SH-SY5Y (cell line): Measurements from ENCODE around the gene RBM19.

Experiments used
- GATA2 ChIP-seq: IDR thresholded peaks from 2 replicates; pipeline ENCODE4 v1.6.1; 2011; ENCODE audit warnings: mild to moderate bottlenecking, low read depth, low read length
- GATA3 ChIP-seq: IDR thresholded peaks from 2 replicates; pipeline ENCODE4 v1.6.1; 2011; ENCODE audit warnings: low read depth, mild to moderate bottlenecking, low read length, moderate library complexity

GRCh38 chr12:113898466-113898865 lies 67.7 kb downstream of the RBM19 start:
- TF ChIP-seq GATA3 (no peak), GATA2 (no peak)
